K562 (cell line): ENCODE measurements around the gene GOLT1A. TPM values are rescaled to one million over a fixed set of nuclear protein-coding genes. Genes with fewer than 3 reads are reported as not detected.
A peak's percentile ranks its signal among the peaks of the same experiment; 100 is the strongest.

Experiments used
- ATAC-seq: fragments of 200-7000 bp; cut with Tn5 transposase; 3 replicates; pipeline ENCODE4 v1.9.1; 2020; ENCODE audit warnings: moderate library complexity
- BruUV-seq: library from RNA; stranded (reverse); fragments of 400-500 nt; replicated peaks from 2 replicates; lab custom pipeline; 2021; lab: Mats Ljungman, UMichigan
- CTCF ChIA-PET: fragments of 300-600 bp; formaldehyde crosslinking; extraction: SDS; loops from one replicate; lab custom pipeline; 2021; ENCODE audit warnings: low intra/inter-chr PET ratio; lab: Yijun Ruan, JAX
- POLR2A ChIA-PET: fragments of 300-600, 350-650 bp; sonication (Branson Sonifier 250); formaldehyde crosslinking; extraction: SDS; loops from one replicate; lab custom pipeline; 2021; ENCODE audit warnings: antibody characterized with exemption, inconsistent platforms; lab: Yijun Ruan, JAX
- DNase-seq, 4 experiments: peaks; one replicate each; pipeline versions ENCODE4 v3.0.0 to v3.0.0-alpha.2; 2011 to 2018; ENCODE audit warnings: low spot score in 3 of 4, mixed read lengths in 3 of 4; ENCODE audit errors: extremely low read depth in 1 of 4
- FAIRE-seq: peaks from 2 replicates; lab custom pipeline; 2011; peaks lifted over from hg19 to GRCh38; lab: Jason Lieb, UNC
- H2AFZ ChIP-seq: 2 replicates; pipeline ENCODE4 v1.6.0; 2011; ENCODE audit warnings: low read depth, low read length, control low read depth, inconsistent platforms
- H3K27ac ChIP-seq: fragments of 200-600 bp; 3 replicates; pipeline ENCODE4 v1.8.0; 2011; ENCODE audit warnings: low read depth, mild to moderate bottlenecking, control low read depth, inconsistent platforms, low read length, moderate library complexity, mixed read lengths; ENCODE audit errors: extremely low read depth
- H3K27me3 ChIP-seq, 2 experiments: fragments of 300-600 bp in 1 of 2; 2 replicates in 1 of 2; 3 replicates in 1 of 2; pipeline versions ENCODE4 v1.6.0 to v1.8.0; 2011; ENCODE audit warnings: inconsistent platforms in 2 of 2, low read length in 2 of 2, mild to moderate bottlenecking in 1 of 2, mixed read lengths in 1 of 2, moderate library complexity in 1 of 2; ENCODE audit not compliant: control insufficient read depth in 2 of 2, insufficient read depth in 2 of 2
- H3K36me3 ChIP-seq: fragments of 300-600 bp; 3 replicates; pipeline ENCODE4 v1.8.0; 2011; ENCODE audit warnings: mild to moderate bottlenecking, low read length, inconsistent platforms; ENCODE audit not compliant: control insufficient read depth, insufficient read depth
- H3K4me1 ChIP-seq, 2 experiments: fragments of 200-600 bp in 1 of 2; replicated peaks in 1 of 2; 2 replicates in 1 of 2; 3 replicates in 1 of 2; pipeline versions ENCODE4 v1.5.1 to v1.8.0; 2011; ENCODE audit warnings: inconsistent platforms in 2 of 2, low read length in 2 of 2, mild to moderate bottlenecking in 1 of 2, mixed read lengths in 1 of 2, moderate library complexity in 1 of 2; ENCODE audit not compliant: control insufficient read depth in 2 of 2, insufficient read depth in 2 of 2
- H3K4me2 ChIP-seq: 2 replicates; pipeline ENCODE4 v1.6.1; 2011; ENCODE audit warnings: low read length, control low read depth, inconsistent platforms, mixed read lengths; ENCODE audit not compliant: insufficient read depth
- H3K4me3 ChIP-seq: fragments of 200-600 bp; sonication (generic), shearing (Covaris generic); 2 replicates; pipeline ENCODE4 v1.5.1; 2016; ENCODE audit warnings: control low read depth, inconsistent platforms
- H3K79me2 ChIP-seq: fragments of 200-600 bp; 3 replicates; pipeline ENCODE4 v1.8.0; 2011; ENCODE audit warnings: low read length, inconsistent platforms; ENCODE audit not compliant: control insufficient read depth, insufficient read depth
- H3K9ac ChIP-seq, 2 experiments: 2 replicates each; pipeline versions ENCODE4 v1.6.0 to v1.6.1; 2011; ENCODE audit warnings: low read depth in 2 of 2, low read length in 2 of 2, control low read depth in 1 of 2, inconsistent platforms in 1 of 2, mild to moderate bottlenecking in 1 of 2, mixed read lengths in 1 of 2; ENCODE audit not compliant: insufficient read depth in 1 of 2
- H3K9me1 ChIP-seq: one replicate; pipeline ENCODE4 v1.6.0; 2011; ENCODE audit warnings: inconsistent platforms, mild to moderate bottlenecking, low read length, moderate library complexity; ENCODE audit not compliant: control insufficient read depth, insufficient read depth
- H3K9me3 ChIP-seq: replicated peaks from 2 replicates; pipeline ENCODE4 v1.5.1; 2011; ENCODE audit warnings: low read depth, low read length, inconsistent platforms; ENCODE audit not compliant: control insufficient read depth, insufficient read depth
- H4K20me1 ChIP-seq: replicated peaks from 2 replicates; pipeline ENCODE4 v1.6.1; 2011; ENCODE audit warnings: low read length, inconsistent platforms, mixed read lengths; ENCODE audit not compliant: control insufficient read depth, insufficient read depth
- RBM25 ChIP-seq: fragments of 200-400 bp; formaldehyde crosslinking; IDR thresholded peaks from 2 replicates; pipeline ENCODE4 v1.6.1; 2018; ENCODE audit warnings: low read length, low read depth, moderate library complexity; ENCODE audit not compliant: severe bottlenecking
- SAFB2 ChIP-seq: fragments of 200-400 bp; formaldehyde crosslinking; IDR thresholded peaks from 2 replicates; pipeline ENCODE4 v1.6.1; 2018; ENCODE audit warnings: borderline replicate concordance, low read length, low read depth, moderate library complexity; ENCODE audit not compliant: severe bottlenecking
- TEAD4 ChIP-seq, 2 experiments: sonication (generic) in 1 of 2; formaldehyde crosslinking in 1 of 2; IDR thresholded peaks; 2 replicates each; pipeline versions ENCODE4 v1.6.1 to v1.8.0; 2012 to 2022; ENCODE audit warnings: borderline replicate concordance in 1 of 2, inconsistent platforms in 1 of 2, low read length in 1 of 2, mild to moderate bottlenecking in 1 of 2, missing genetic modification reagents in 1 of 2
- YY1 ChIP-seq, 3 experiments: IDR thresholded peaks; 2 replicates each; pipeline ENCODE4 v1.6.1; 2011; ENCODE audit warnings: low read length in 2 of 3, mild to moderate bottlenecking in 2 of 3, moderate library complexity in 2 of 3, borderline replicate concordance in 1 of 3, control low read depth in 1 of 3, low read depth in 1 of 3; ENCODE audit not compliant: insufficient read depth in 3 of 3, insufficient replicate concordance in 2 of 3, control insufficient read depth in 1 of 3, insufficient read length in 1 of 3; ENCODE audit errors: extremely low read depth in 1 of 3
- ZNF239 ChIP-seq: fragments of 250-450 bp; sonication (Bioruptor Pico); IDR thresholded peaks from 2 replicates; pipeline ENCODE4 v1.4.0; 2020; ENCODE audit warnings: mild to moderate bottlenecking
- WGBS: fragments of 100-300 bp; shearing (Covaris generic); methylation state at CpG from one replicate; pipeline ENCODE4 v1.1.6; 2016; ENCODE audit warnings: low coverage, mixed read lengths; ENCODE audit not compliant: insufficient coverage; ENCODE audit errors: missing lambda C conversion rate; 5-methylcytosine and 5-hydroxymethylcytosine counted together
- in situ Hi-C: fragments of 300-500 bp; cut with MboI; formaldehyde crosslinking; loops from 4 replicates; pipeline ENCODE4 v1.15.0; 2018; ENCODE audit warnings: inconsistent platforms, mixed read lengths
- intact Hi-C: fragments of 100-400 bp; cut with micrococcal nuclease; formaldehyde crosslinking; loops from 2 replicates; pipeline ENCODE4 v1.14.2; 2022
- polyA plus RNA-seq, 8 experiments: library from polyadenylated mRNA; depleted of rRNA in 4 of 8; stranded (reverse) in 5 of 8; unstranded in 3 of 8; fragments of >200 nt; fragmentation: Nextera tagmentation in 2 of 8; fragmentation: Illumina TruSeq in 1 of 8; extraction: Ambion mirVana in 2 of 8; extraction: Trizol in 1 of 8; gene quantifications; 2 replicates each; pipeline versions ENCODE4 v1.2.1 to v1.2.3, GENCODE V29; 2011 to 2014; ENCODE audit warnings: inconsistent platforms in 1 of 8, missing spikeins in 1 of 8
- total RNA-seq, 7 experiments: library from RNA; depleted of rRNA in 6 of 7; stranded (reverse); fragments of >200 nt in 6 of 7; fragmentation: Illumina TruSeq in 2 of 7; extraction: Trizol in 2 of 7; gene quantifications; 2 replicates each; pipeline versions ENCODE4 v1.2.1 to v1.2.3, GENCODE V29; 2011 to 2021; ENCODE audit warnings: low replicate concordance in 1 of 7
- TF ChIP-seq, protein P1 (sequence below), 2 experiments: IDR thresholded peaks; 2 replicates each; pipeline ENCODE4 v1.6.1; 2011; ENCODE audit warnings: borderline replicate concordance in 1 of 2, control low read depth in 1 of 2, low read depth in 1 of 2, low read length in 1 of 2, mild to moderate bottlenecking in 1 of 2, mixed read lengths in 1 of 2, moderate library complexity in 1 of 2; ENCODE audit not compliant: insufficient read depth in 1 of 2, insufficient read length in 1 of 2, poor library complexity in 1 of 2, severe bottlenecking in 1 of 2; ENCODE audit errors: extremely low read depth in 1 of 2
- TF ChIP-seq, protein P2 (sequence below): fragments of 450-650 bp; IDR thresholded peaks from 2 replicates; pipeline ENCODE4 v1.6.1; 2016; ENCODE audit warnings: missing biosample characterization, missing genetic modification characterization

Gene GOLT1A
- total and polyA plus RNA-seq, 9 of the 15 experiments (the other 6 are each of a cell fraction or from before 2014, with no cell fraction given), result not detected

DNA sequence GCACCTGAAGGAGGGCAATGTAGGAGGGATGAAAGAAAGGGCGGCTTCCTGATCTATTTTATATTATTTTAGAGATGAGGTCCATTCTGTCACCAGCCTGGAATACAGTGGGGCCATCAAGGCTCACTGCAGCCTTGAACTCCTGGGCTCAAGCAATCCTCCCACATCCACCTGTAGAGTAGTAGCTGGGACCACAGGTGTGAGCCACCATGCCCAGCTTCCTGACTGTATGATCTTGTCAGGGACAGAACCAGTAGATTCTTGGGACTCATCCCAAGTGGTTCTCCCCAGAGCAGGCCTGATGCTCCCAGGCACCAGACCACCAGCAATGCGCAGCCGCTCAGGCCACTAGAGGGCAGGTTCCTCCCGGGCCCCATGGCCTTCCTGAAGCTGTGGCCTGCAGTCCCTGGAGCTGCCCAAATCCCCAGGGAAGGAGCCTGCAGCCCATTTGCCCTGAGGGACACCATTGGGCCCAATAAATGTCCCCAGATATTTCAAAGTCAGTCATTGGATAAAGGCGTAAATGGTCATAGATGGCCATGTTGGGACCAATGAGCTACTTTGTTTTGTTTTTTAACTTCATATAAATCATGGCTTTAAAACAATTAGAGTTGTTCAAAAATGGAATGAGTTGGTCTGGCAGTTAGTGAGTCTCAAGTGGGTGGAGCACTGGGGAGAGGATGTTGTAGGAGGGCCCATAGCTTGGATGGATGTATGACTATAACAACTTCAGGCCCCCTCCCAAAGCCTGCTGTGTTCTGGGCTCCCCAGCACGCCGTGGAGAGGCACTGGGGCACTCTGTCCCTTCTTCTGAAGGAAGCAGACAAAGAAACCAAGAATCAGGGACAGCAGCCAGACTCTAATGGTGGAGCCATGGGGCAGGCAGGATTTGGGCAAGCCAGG lies 44.7 kb upstream of the GOLT1A start (continued):
- TF ChIP-seq YY1 (IDR thresholded peaks at IDR 0.05; ENCODE audit: borderline replicate concordance in 1 of 3, control insufficient read depth in 1 of 3, extremely low read depth in 1 of 3, insufficient read depth in 3 of 3, insufficient read length in 1 of 3, insufficient replicate concordance in 2 of 3, low read depth in 1 of 3, low read length in 2 of 3), result peak in 1 of 3 experiments; percentile 17

DNA sequence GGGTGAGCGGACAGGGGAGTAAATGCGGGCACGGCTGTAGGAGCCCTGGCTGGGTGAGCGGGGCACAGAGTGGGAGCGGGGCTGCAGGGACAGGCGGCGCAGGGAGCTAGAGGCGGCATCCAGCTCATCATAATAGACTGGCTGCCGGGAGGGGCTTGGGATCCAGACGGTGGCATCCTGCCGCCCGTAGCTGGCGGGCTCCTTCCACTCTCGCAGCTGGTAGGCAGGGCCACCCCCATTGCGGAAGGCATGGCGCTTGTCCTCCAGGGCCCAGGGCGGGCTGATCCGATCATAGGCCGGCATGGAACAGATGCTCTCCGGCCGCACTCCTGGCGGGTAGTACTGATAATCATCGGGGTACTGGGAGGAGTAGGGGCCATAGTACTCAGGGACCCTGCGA lies 43.7 kb upstream of the GOLT1A start:
- DNase-seq (no peak), FAIRE-seq (no peak), ATAC-seq (no peak)
- Histone ChIP-seq H3K4me3 (no peak overlapping the region), H4K20me1 (peaks cover 14% of the 10 kb centered on the region; the same call in 1 of the 2 replicates), H3K9me3 (no peaks in the 10 kb centered on the region), H3K36me3 (no peaks in the 10 kb centered on the region), H3K27me3 (peaks cover 38 to 89% of the 10 kb centered on the region in 2 experiments; a peak in 4 of 5 replicates), H3K4me1 (peaks cover 0 to 4% of the 10 kb centered on the region in 2 experiments; a peak in 1 of 5 replicates), H2AFZ (no peak overlapping the region), H3K9ac (no peak overlapping the region), H3K4me2 (no peak overlapping the region), H3K9me1 (no peaks in the 10 kb centered on the region), H3K27ac (no peak overlapping the region), H3K79me2 (no peaks in the 10 kb centered on the region)
- CTCF ChIA-PET, result interaction anchor here (1.8 kb wide), 1 partner anchor 106 kb away, joined by 22 read pairs; no protein-coding TSS in a partner anchor
- POLR2A ChIA-PET, result interaction anchor here (0.6 to 1.7 kb wide), 3 partner anchors 8 to 150 kb away, joined by 3 to 4 read pairs (median 4); no protein-coding TSS in a partner anchor
- BruUV-seq, result no TSS peak
- intact Hi-C loops, result no loop called here
- in situ Hi-C loops, result no loop called here
- WGBS, result 6% methylated on average over 24 of the region's 24 CpGs
- TF ChIP-seq, protein P1, sequence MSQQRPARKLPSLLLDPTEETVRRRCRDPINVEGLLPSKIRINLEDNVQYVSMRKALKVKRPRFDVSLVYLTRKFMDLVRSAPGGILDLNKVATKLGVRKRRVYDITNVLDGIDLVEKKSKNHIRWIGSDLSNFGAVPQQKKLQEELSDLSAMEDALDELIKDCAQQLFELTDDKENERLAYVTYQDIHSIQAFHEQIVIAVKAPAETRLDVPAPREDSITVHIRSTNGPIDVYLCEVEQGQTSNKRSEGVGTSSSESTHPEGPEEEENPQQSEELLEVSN (IDR thresholded peaks at IDR 0.05; ENCODE audit: borderline replicate concordance in 1 of 2, extremely low read depth in 1 of 2, insufficient read depth in 1 of 2, insufficient read length in 1 of 2, low read depth in 1 of 2, low read length in 1 of 2, poor library complexity in 1 of 2, severe bottlenecking in 1 of 2), result no peak
- no peak for TF ChIP-seq TEAD4 (IDR thresholded peaks at IDR 0.05; ENCODE audit: low read length)
- no peak for TF ChIP-seq TEAD4 (CRISPR knock-in tag; IDR thresholded peaks at IDR 0.05; ENCODE audit: borderline replicate concordance)
- no peak for TF ChIP-seq ZNF239 (CRISPR knock-in tag)
- no peak for TF ChIP-seq SAFB2
- TF ChIP-seq, protein P2, sequence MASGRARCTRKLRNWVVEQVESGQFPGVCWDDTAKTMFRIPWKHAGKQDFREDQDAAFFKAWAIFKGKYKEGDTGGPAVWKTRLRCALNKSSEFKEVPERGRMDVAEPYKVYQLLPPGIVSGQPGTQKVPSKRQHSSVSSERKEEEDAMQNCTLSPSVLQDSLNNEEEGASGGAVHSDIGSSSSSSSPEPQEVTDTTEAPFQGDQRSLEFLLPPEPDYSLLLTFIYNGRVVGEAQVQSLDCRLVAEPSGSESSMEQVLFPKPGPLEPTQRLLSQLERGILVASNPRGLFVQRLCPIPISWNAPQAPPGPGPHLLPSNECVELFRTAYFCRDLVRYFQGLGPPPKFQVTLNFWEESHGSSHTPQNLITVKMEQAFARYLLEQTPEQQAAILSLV (tag), result no peak
- no peak for TF ChIP-seq RBM25
